Fibroblast of the aortic adventitia (primary cell): ENCODE measurements around the gene HLA-DPB1. TPM values are rescaled to one million over a fixed set of nuclear protein-coding genes. Genes with fewer than 3 reads are reported as not detected.

Experiments used
- DNase-seq: peaks from one replicate; pipeline ENCODE4 v3.0.0-alpha.2; 2010; ENCODE audit warnings: low read depth
- H3K4me3 ChIP-seq: 2 replicates; pipeline ENCODE4 v1.5.1; 2011; ENCODE audit warnings: low read depth, mild to moderate bottlenecking, control low read depth, low read length, moderate library complexity
- CTCF ChIP-seq: IDR thresholded peaks from 2 replicates; pipeline ENCODE4 v1.5.1; 2011; ENCODE audit warnings: mild to moderate bottlenecking, low read length, control low read depth, inconsistent platforms; ENCODE audit not compliant: insufficient read depth
- total RNA-seq: library from RNA; depleted of rRNA; stranded (reverse); fragments of >200 nt; gene quantifications from 2 replicates; pipeline ENCODE4 v1.2.3, GENCODE V29; 2012; ENCODE audit warnings: low replicate concordance

The HLA-DPB1 gene
- total RNA-seq, 1 donor: 0.27 TPM

- no peak for DNase-seq
- TF ChIP-seq CTCF: no peak
- H3K4me3 ChIP-seq: no peak overlapping the region
Observed at GRCh38 chr6:33078442-33078841, 2.7 kb downstream of the HLA-DPB1 start.

GRCh38 chr6:33078919-33079521 is 3.2 kb downstream of the HLA-DPB1 start:
- no peak overlapping the region for H3K4me3 ChIP-seq
- no peak for TF ChIP-seq CTCF
- DNase-seq: no peak

- DNase-seq: no peak
- TF ChIP-seq CTCF: no peak
- H3K4me3 ChIP-seq: no peak overlapping the region
Observed at GRCh38 chr6:33079580-33079979, 3.8 kb downstream of the HLA-DPB1 start.

- DNase-seq: peak; percentile 14
- peak overlapping the region; percentile 46 for H3K4me3 ChIP-seq
- TF ChIP-seq CTCF: no peak
Observed at GRCh38 chr6:33080127-33081089, 4.6 kb downstream of the HLA-DPB1 start.

- peak overlapping the region; percentile 46 for H3K4me3 ChIP-seq
- no peak for TF ChIP-seq CTCF
- DNase-seq: no peak
Observed at GRCh38 chr6:33081098-33081824, 5.5 kb downstream of the HLA-DPB1 start.

GRCh38 chr6:33082702-33083101 is 6.9 kb downstream of the HLA-DPB1 start:
- DNase-seq: peak; percentile 2
- H3K4me3 ChIP-seq: no peak overlapping the region
- peak; percentile 15 for TF ChIP-seq CTCF
